ENCODE measurements around the gene ZNF747. TPM values are rescaled to one million over a fixed set of nuclear protein-coding genes. Genes with fewer than 3 reads are reported as not detected.
"Not testable (repeated sequence)": the region's sequence is repeated elsewhere in the genome, so short reads cannot be mapped to it uniquely, and the experiment has no call there.

Gene ZNF747
- polyA plus RNA-seq, 1 experiment = 6.4 TPM

DNA sequence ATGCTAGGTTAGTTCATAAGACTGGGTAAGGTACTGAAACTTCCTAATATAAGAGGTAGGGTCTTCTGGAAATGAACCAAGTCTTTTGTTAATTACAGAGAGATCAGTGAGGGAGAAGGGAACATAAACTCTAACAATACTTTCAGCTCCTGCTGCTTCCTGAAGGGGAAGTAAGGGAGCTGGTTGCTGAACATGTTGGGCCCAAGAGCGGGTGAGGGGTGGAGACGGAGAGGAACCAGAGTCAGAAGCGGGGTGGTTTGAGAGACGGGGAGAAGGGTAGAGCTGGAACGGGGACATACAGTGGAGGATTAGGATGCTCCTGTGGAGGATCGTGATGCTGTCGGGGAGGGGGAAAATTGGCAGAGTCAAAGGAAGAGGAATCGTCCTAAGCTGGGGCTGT, 11.5 kb upstream of the ZNF747 start:
- POLR2A ChIA-PET = no interaction called here
- Histone ChIP-seq H3K36me3 (ENCODE audit: control insufficient read depth, insufficient read depth, low read length) (no peaks in the 10 kb centered on the region), H3K27me3 (ENCODE audit: control insufficient read depth, insufficient read depth, low read length) (no peaks in the 10 kb centered on the region), H3K4me3 (ENCODE audit: low read depth, low read length) (no peak overlapping the region)
- TF ChIP-seq, protein P1, sequence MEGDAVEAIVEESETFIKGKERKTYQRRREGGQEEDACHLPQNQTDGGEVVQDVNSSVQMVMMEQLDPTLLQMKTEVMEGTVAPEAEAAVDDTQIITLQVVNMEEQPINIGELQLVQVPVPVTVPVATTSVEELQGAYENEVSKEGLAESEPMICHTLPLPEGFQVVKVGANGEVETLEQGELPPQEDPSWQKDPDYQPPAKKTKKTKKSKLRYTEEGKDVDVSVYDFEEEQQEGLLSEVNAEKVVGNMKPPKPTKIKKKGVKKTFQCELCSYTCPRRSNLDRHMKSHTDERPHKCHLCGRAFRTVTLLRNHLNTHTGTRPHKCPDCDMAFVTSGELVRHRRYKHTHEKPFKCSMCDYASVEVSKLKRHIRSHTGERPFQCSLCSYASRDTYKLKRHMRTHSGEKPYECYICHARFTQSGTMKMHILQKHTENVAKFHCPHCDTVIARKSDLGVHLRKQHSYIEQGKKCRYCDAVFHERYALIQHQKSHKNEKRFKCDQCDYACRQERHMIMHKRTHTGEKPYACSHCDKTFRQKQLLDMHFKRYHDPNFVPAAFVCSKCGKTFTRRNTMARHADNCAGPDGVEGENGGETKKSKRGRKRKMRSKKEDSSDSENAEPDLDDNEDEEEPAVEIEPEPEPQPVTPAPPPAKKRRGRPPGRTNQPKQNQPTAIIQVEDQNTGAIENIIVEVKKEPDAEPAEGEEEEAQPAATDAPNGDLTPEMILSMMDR (IDR thresholded peaks at IDR 0.05; ENCODE audit: insufficient read depth, low read depth, low read length) = no peak
- DNase-seq (ENCODE audit: low read depth) = no peak
- CTCF ChIA-PET = interaction anchor here (1.0 to 1.4 kb wide), 2 partner anchors 10 to 11 kb away, joined by 3 to 5 read pairs; partner anchors contain the start of gene ZNF747

- H3K27me3 ChIP-seq (ENCODE audit: control insufficient read depth, insufficient read depth, low read length) = no peaks in the 10 kb centered on the region
- CTCF ChIA-PET = interaction anchor here (0.6 to 1.2 kb wide), 3 partner anchors 9 to 114 kb away, joined by 3 to 4 read pairs (median 3); no protein-coding TSS in a partner anchor
- DNase-seq (ENCODE audit: low read depth) = no peak
- H3K4me3 ChIP-seq (ENCODE audit: low read depth, low read length) = no peak overlapping the region
- POLR2A ChIA-PET = no interaction called here
- H3K36me3 ChIP-seq (ENCODE audit: control insufficient read depth, insufficient read depth, low read length) = peaks cover 2% of the 10 kb centered on the region; the same call in 1 of the 2 replicates
- TF ChIP-seq, protein P1 (IDR thresholded peaks at IDR 0.05; ENCODE audit: insufficient read depth, low read depth, low read length) = no peak
Measured at GRCh38 chr16:30543067-30543466, 8.4 kb upstream of the ZNF747 start.

GRCh38 chr16:30541502-30542329, 7.1 kb upstream of the ZNF747 start:
- Histone ChIP-seq H3K4me3 (ENCODE audit: low read depth, low read length) (no peak overlapping the region), H3K27me3 (ENCODE audit: control insufficient read depth, insufficient read depth, low read length) (no peaks in the 10 kb centered on the region), H3K36me3 (ENCODE audit: control insufficient read depth, insufficient read depth, low read length) (peaks cover 2% of the 10 kb centered on the region; the same call in 1 of the 2 replicates)
- ChIA-PET POLR2A (interaction anchor here (0.7 kb wide), 1 partner anchor 53 kb away, joined by 14 read pairs; no protein-coding TSS in a partner anchor), CTCF (interaction anchor here (0.6 to 1.2 kb wide), 4 partner anchors 16 to 919 kb away, joined by 3 to 9 read pairs (median 3); partner anchors contain the start of gene ZNF764)
- DNase-seq (ENCODE audit: low read depth) = no peak
- TF ChIP-seq, protein P1 (IDR thresholded peaks at IDR 0.05; ENCODE audit: insufficient read depth, low read depth, low read length) = no peak

DNA sequence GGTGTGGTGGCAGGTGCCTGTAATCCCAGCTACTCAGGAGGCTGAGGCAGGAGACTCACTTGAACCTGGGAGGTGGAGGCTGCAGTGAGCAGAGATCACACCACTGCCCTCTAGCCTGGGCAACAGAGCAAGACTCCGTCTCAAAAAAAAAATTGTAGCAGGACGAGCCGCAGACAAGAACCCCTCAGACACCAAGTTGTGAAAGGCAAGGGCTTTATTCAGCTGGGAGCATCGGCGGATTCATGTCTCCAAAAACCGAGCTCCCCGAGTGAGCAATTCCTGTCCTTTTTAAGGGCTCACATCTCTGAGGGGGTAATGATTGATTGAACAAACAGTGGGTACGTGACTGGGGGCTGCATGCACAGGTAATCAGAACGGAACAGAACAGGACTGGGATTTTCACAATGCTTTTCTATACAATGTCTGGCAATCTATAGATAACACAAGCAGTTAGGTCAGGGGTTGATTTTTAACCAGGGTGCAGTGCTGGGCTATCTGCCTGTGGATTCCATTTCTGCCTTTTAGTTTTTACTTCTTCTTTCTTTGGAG, 6.3 kb upstream of the ZNF747 start:
- H3K27me3 ChIP-seq (ENCODE audit: control insufficient read depth, insufficient read depth, low read length); DNase-seq (ENCODE audit: low read depth); H3K4me3 ChIP-seq (ENCODE audit: low read depth, low read length); H3K36me3 ChIP-seq (ENCODE audit: control insufficient read depth, insufficient read depth, low read length): not testable (repeated sequence)
- ChIA-PET CTCF (interaction anchor here (0.6 to 1.2 kb wide), 4 partner anchors 17 to 919 kb away, joined by 3 to 9 read pairs (median 3); partner anchors contain the start of gene ZNF764), POLR2A (interaction anchor here (0.7 kb wide), 1 partner anchor 54 kb away, joined by 14 read pairs; no protein-coding TSS in a partner anchor)

DNA sequence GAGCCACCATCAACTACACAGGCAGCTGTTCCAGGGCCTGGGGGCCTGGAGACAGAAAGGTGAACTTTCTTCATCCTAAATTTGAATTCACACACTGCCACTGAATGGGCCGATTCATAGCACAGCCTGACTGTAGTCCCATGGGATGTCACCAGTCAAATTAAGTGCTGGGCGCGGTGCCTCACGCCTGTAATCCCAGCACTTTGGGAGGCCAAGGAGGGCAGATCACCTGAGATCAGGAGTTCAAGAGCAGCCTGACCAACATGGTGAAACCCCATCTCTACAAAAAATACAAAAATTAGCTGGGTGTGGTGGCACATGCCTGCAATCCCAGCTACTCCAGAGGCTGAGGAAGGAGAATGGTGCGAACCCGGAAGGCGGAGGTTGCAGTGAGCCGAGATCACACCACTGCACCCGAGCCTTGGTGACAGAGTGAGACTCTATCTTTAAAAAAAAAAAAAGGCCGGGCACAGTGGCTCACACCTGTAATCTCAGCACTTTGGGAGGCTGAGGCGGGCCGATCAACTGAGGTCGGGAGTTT, 5.4 kb upstream of the ZNF747 start:
- H3K4me3 ChIP-seq (ENCODE audit: low read depth, low read length); H3K36me3 ChIP-seq (ENCODE audit: control insufficient read depth, insufficient read depth, low read length); DNase-seq (ENCODE audit: low read depth); POLR2A ChIA-PET; H3K27me3 ChIP-seq (ENCODE audit: control insufficient read depth, insufficient read depth, low read length); CTCF ChIA-PET: not testable (repeated sequence)

Measured in BJ (cell line).